ENCODE results near the gene GIT2. TPM values are rescaled to one million over a fixed set of nuclear protein-coding genes. Genes with fewer than 3 reads are reported as not detected.

The GIT2 gene
- total and polyA plus RNA-seq, 2 of the 13 experiments (the other 11 are each of a cell fraction or from before 2014, with no cell fraction given), result 18.4 to 19.8 TPM

GRCh38 chr12:110039085-110039807 is 43.1 kb upstream of the GIT2 start (continued):
- no peak; the same call in 1 of the 2 replicates for TF ChIP-seq ZBTB26 (CRISPR knock-in tag; IDR thresholded peaks at IDR 0.05; ENCODE audit: borderline replicate concordance)
- TF ChIP-seq ZNF138 (CRISPR knock-in tag; IDR thresholded peaks at IDR 0.05; ENCODE audit: low read depth), result no peak
- TF ChIP-seq ZNF564 (CRISPR knock-in tag; IDR thresholded peaks at IDR 0.05), result no peak
- no peak; the same call in 1 of the 2 replicates for TF ChIP-seq NR2C2 (CRISPR knock-in tag; IDR thresholded peaks at IDR 0.05; ENCODE audit: borderline replicate concordance)
- TF ChIP-seq ZBTB3 (CRISPR knock-in tag; IDR thresholded peaks at IDR 0.05; ENCODE audit: borderline replicate concordance, low read depth), result peak; percentile 99
- peak; percentile 46; the same call in 1 of the 2 replicates for TF ChIP-seq SIX1 (CRISPR knock-in tag; IDR thresholded peaks at IDR 0.05; ENCODE audit: borderline replicate concordance)
- no peak; the same call in 1 of the 2 replicates for TF ChIP-seq ZNF350 (CRISPR knock-in tag; IDR thresholded peaks at IDR 0.05; ENCODE audit: borderline replicate concordance, low read depth)
- TF ChIP-seq THRA (CRISPR knock-in tag; IDR thresholded peaks at IDR 0.05; ENCODE audit: borderline replicate concordance), result peak; percentile 69
- no peak for TF ChIP-seq ZNF781 (CRISPR knock-in tag; IDR thresholded peaks at IDR 0.05; ENCODE audit: borderline replicate concordance, not compliant biosample characterization)
- TF ChIP-seq ZNF44 (CRISPR knock-in tag; IDR thresholded peaks at IDR 0.05), result 0 out of 2 replicates have a peak, but pooled peaks have one; percentile 1
- peak; percentile 79 for TF ChIP-seq KAT8 (CRISPR knock-in tag; IDR thresholded peaks at IDR 0.05)
- TF ChIP-seq, protein P1, sequence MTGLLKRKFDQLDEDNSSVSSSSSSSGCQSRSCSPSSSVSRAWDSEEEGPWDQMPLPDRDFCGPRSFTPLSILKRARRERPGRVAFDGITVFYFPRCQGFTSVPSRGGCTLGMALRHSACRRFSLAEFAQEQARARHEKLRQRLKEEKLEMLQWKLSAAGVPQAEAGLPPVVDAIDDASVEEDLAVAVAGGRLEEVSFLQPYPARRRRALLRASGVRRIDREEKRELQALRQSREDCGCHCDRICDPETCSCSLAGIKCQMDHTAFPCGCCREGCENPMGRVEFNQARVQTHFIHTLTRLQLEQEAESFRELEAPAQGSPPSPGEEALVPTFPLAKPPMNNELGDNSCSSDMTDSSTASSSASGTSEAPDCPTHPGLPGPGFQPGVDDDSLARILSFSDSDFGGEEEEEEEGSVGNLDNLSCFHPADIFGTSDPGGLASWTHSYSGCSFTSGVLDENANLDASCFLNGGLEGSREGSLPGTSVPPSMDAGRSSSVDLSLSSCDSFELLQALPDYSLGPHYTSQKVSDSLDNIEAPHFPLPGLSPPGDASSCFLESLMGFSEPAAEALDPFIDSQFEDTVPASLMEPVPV (CRISPR knock-in tag; IDR thresholded peaks at IDR 0.05), result no peak; the same call in 1 of the 2 replicates
- peak; percentile 54; the same call in 1 of the 2 replicates for TF ChIP-seq KMT2B (CRISPR knock-in tag; IDR thresholded peaks at IDR 0.05)
- TF ChIP-seq AGO1 (IDR thresholded peaks at IDR 0.05; ENCODE audit: low read depth, low read length, poor library complexity, severe bottlenecking), result no peak
- no peak for TF ChIP-seq ZNF839 (CRISPR knock-in tag; IDR thresholded peaks at IDR 0.05; ENCODE audit: borderline replicate concordance)
- TF ChIP-seq TBL1XR1 (IDR thresholded peaks at IDR 0.05; ENCODE audit: borderline replicate concordance, low read length, partially characterized antibody), result peak; percentile 70
- no peak for TF ChIP-seq ZNF30 (CRISPR knock-in tag; IDR thresholded peaks at IDR 0.05)
- TF ChIP-seq TFDP1 (CRISPR knock-in tag; IDR thresholded peaks at IDR 0.05; ENCODE audit: borderline replicate concordance), result no peak

All from HepG2 (cell line).